Activated naive CD4-positive, alpha-beta T cell treated with anti-CD3 and anti-CD28 coated beads, Interleukin-2, amount 10 ng/mL, durations not matched to agents 7 days and 5 days (primary cell): ENCODE data around the gene BTBD19.
A peak's percentile ranks its signal among the peaks of the same experiment; 100 is the strongest.
"Not testable (repeated sequence)": the region's sequence is repeated elsewhere in the genome, so short reads cannot be mapped to it uniquely, and the experiment has no call there.

ENCODE experiments used
- CTCF ChIA-PET: fragments of 350-600 bp; sonication (Branson Sonifier 250); formaldehyde crosslinking; loops from one replicate; lab custom pipeline; 2021; ENCODE audit warnings: antibody characterized with exemption; lab: Charles Lee
- DNase-seq: peaks from one replicate; pipeline ENCODE4 v3.0.0-alpha.2; 2020
- H3K27ac Mint-ChIP-seq: one replicate; pipeline ENCODE4 v1.8.0; 2021; ENCODE audit warnings: mild to moderate bottlenecking, moderate library complexity, mixed read lengths
- H3K27me3 Mint-ChIP-seq: one replicate; pipeline ENCODE4 v1.8.0; 2021; ENCODE audit warnings: mild to moderate bottlenecking, mixed read lengths
- H3K36me3 Mint-ChIP-seq: one replicate; pipeline ENCODE4 v1.8.0; 2021; ENCODE audit warnings: mixed read lengths
- H3K4me1 Mint-ChIP-seq: one replicate; pipeline ENCODE4 v1.8.0; 2021; ENCODE audit warnings: mixed read lengths
- H3K4me3 Mint-ChIP-seq: one replicate; pipeline ENCODE4 v1.8.0; 2021; ENCODE audit warnings: mild to moderate bottlenecking, moderate library complexity, mixed read lengths
- H3K9me3 Mint-ChIP-seq: one replicate; pipeline ENCODE4 v1.8.0; 2021; ENCODE audit warnings: mixed read lengths

BTBD19 gene

GRCh38 chr1:44821240-44821715, 13.0 kb downstream of the BTBD19 start:
- Mint-ChIP-seq H3K36me3 (peaks cover 3% of the 10 kb centered on the region), H3K9me3 (no peaks in the 10 kb centered on the region), H3K27me3 (peaks cover 9% of the 10 kb centered on the region), H3K27ac (peak overlapping the region; percentile 100), H3K4me3 (peak overlapping the region; percentile 88), H3K4me1 (peaks cover 52% of the 10 kb centered on the region)
- no peak for DNase-seq
- CTCF ChIA-PET: interaction anchor here (1.0 to 6.9 kb wide), 8 partner anchors 9 to 479 kb away, joined by 3 to 68 read pairs (median 4); partner anchors contain the start of genes BTBD19, DYNLT4, PLK3 and UROD

GRCh38 chr1:44822131-44822701, 13.9 kb downstream of the BTBD19 start:
- Mint-ChIP-seq H3K36me3 (peaks cover 3% of the 10 kb centered on the region), H3K4me3 (no peak overlapping the region), H3K27ac (peak overlapping the region; percentile 7), H3K27me3 (peaks cover 9% of the 10 kb centered on the region), H3K4me1 (peaks cover 50% of the 10 kb centered on the region), H3K9me3 (no peaks in the 10 kb centered on the region)
- CTCF ChIA-PET: interaction anchor here (1.0 to 6.9 kb wide), 8 partner anchors 8 to 478 kb away, joined by 3 to 68 read pairs (median 4); partner anchors contain the start of gene PLK3
- DNase-seq: no peak

- H3K27me3 Mint-ChIP-seq: peaks cover 9% of the 10 kb centered on the region
- peaks cover 44% of the 10 kb centered on the region for H3K4me1 Mint-ChIP-seq
- H3K4me3 Mint-ChIP-seq: no peak overlapping the region
- DNase-seq: no peak
- H3K27ac Mint-ChIP-seq: no peak overlapping the region
- CTCF ChIA-PET: interaction anchor here (1.3 to 6.9 kb wide), 5 partner anchors 13 to 94 kb away, joined by 3 to 68 read pairs (median 6); partner anchors contain the start of gene PLK3
- H3K36me3 Mint-ChIP-seq: no peaks in the 10 kb centered on the region
- H3K9me3 Mint-ChIP-seq: no peaks in the 10 kb centered on the region
Observed at GRCh38 chr1:44822981-44823451, 14.7 kb downstream of the BTBD19 start.

- H3K27ac Mint-ChIP-seq, H3K36me3 Mint-ChIP-seq, DNase-seq, H3K9me3 Mint-ChIP-seq, H3K27me3 Mint-ChIP-seq, H3K4me3 Mint-ChIP-seq, CTCF ChIA-PET: not testable (repeated sequence)
- H3K4me1 Mint-ChIP-seq: peaks cover 31% of the 10 kb centered on the region
Observed at GRCh38 chr1:44824392-44824791, 16.1 kb downstream of the BTBD19 start.

- CTCF ChIA-PET: interaction anchor here (1.4 to 1.8 kb wide), 2 partner anchors 9 to 184 kb away, joined by 5 read pairs; partner anchors contain the start of gene HECTD3
- H3K4me3 Mint-ChIP-seq: no peak overlapping the region
- peaks cover 11% of the 10 kb centered on the region for H3K4me1 Mint-ChIP-seq
- H3K9me3 Mint-ChIP-seq: no peaks in the 10 kb centered on the region
- H3K27me3 Mint-ChIP-seq: peaks cover 9% of the 10 kb centered on the region
- H3K36me3 Mint-ChIP-seq: no peaks in the 10 kb centered on the region
- no peak overlapping the region for H3K27ac Mint-ChIP-seq
- no peak for DNase-seq
Observed at GRCh38 chr1:44826375-44827196, 18.3 kb downstream of the BTBD19 start.

GRCh38 chr1:44827197-44828002, 19.1 kb downstream of the BTBD19 start:
- no peaks in the 10 kb centered on the region for H3K9me3 Mint-ChIP-seq
- CTCF ChIA-PET: interaction anchor here (1.8 kb wide), 1 partner anchor 183 kb away, joined by 5 read pairs; the partner anchor contains the start of gene HECTD3
- DNase-seq: no peak
- H3K27me3 Mint-ChIP-seq: peaks cover 9% of the 10 kb centered on the region
- peaks cover 10% of the 10 kb centered on the region for H3K4me1 Mint-ChIP-seq
- no peak overlapping the region for H3K27ac Mint-ChIP-seq
- no peak overlapping the region for H3K4me3 Mint-ChIP-seq
- H3K36me3 Mint-ChIP-seq: no peaks in the 10 kb centered on the region

- no peak overlapping the region for H3K4me3 Mint-ChIP-seq
- H3K9me3 Mint-ChIP-seq: no peaks in the 10 kb centered on the region
- no peaks in the 10 kb centered on the region for H3K36me3 Mint-ChIP-seq
- CTCF ChIA-PET: interaction anchor here (1.8 kb wide), 1 partner anchor 182 kb away, joined by 5 read pairs; the partner anchor contains the start of gene HECTD3
- H3K27ac Mint-ChIP-seq: no peak overlapping the region
- no peak for DNase-seq
- H3K27me3 Mint-ChIP-seq: peaks cover 4% of the 10 kb centered on the region
- H3K4me1 Mint-ChIP-seq: peaks cover 4% of the 10 kb centered on the region
Observed at GRCh38 chr1:44828003-44828651, 19.8 kb downstream of the BTBD19 start.

- H3K9me3 Mint-ChIP-seq: no peaks in the 10 kb centered on the region
- no peak for DNase-seq
- no peak overlapping the region for H3K4me3 Mint-ChIP-seq
- no peaks in the 10 kb centered on the region for H3K36me3 Mint-ChIP-seq
- peaks cover 4% of the 10 kb centered on the region for H3K4me1 Mint-ChIP-seq
- H3K27ac Mint-ChIP-seq: no peak overlapping the region
- CTCF ChIA-PET: interaction anchor here (1.2 kb wide), 1 partner anchor 183 kb away, joined by 4 read pairs; the partner anchor contains the start of genes HECTD3 and UROD
- peaks cover 4% of the 10 kb centered on the region for H3K27me3 Mint-ChIP-seq
Observed at GRCh38 chr1:44828841-44829440, 20.6 kb downstream of the BTBD19 start.

GRCh38 chr1:44829506-44830384, 21.4 kb downstream of the BTBD19 start:
- Mint-ChIP-seq H3K27me3 (peaks cover 4% of the 10 kb centered on the region), H3K4me3 (no peak overlapping the region), H3K36me3 (no peaks in the 10 kb centered on the region), H3K27ac (no peak overlapping the region), H3K4me1 (peaks cover 7% of the 10 kb centered on the region), H3K9me3 (no peaks in the 10 kb centered on the region)
- no peak for DNase-seq
- CTCF ChIA-PET: interaction anchor here (1.2 to 1.6 kb wide), 4 partner anchors 8 to 182 kb away, joined by 3 to 4 read pairs (median 4); partner anchors contain the start of genes HECTD3, PLK3 and UROD

GRCh38 chr1:44830900-44831304, 22.6 kb downstream of the BTBD19 start:
- no peak for DNase-seq
- Mint-ChIP-seq H3K4me3 (no peak overlapping the region), H3K4me1 (peaks cover 11% of the 10 kb centered on the region)

GRCh38 chr1:44831516-44831915, 23.2 kb downstream of the BTBD19 start:
- no peaks in the 10 kb centered on the region for H3K36me3 Mint-ChIP-seq
- no peak overlapping the region for H3K27ac Mint-ChIP-seq
- H3K9me3 Mint-ChIP-seq: no peaks in the 10 kb centered on the region
- no peaks in the 10 kb centered on the region for H3K27me3 Mint-ChIP-seq
- H3K4me1 Mint-ChIP-seq: peaks cover 10% of the 10 kb centered on the region
- no peak overlapping the region for H3K4me3 Mint-ChIP-seq
- no peak for DNase-seq
- CTCF ChIA-PET: interaction anchor here (2.0 kb wide), 1 partner anchor 35 kb away, joined by 5 read pairs; no protein-coding TSS in a partner anchor

More at GRCh38 chr1:44830900-44831304, 22.6 kb downstream of the BTBD19 start:
- CTCF ChIA-PET: interaction anchor here (0.5 to 2.0 kb wide), 5 partner anchors 10 to 41 kb away, joined by 3 to 5 read pairs (median 3); partner anchors contain the start of gene PLK3
- H3K9me3 Mint-ChIP-seq: no peaks in the 10 kb centered on the region
- no peaks in the 10 kb centered on the region for H3K27me3 Mint-ChIP-seq
- no peaks in the 10 kb centered on the region for H3K36me3 Mint-ChIP-seq
- no peak overlapping the region for H3K27ac Mint-ChIP-seq
